GM18907 (cell line): ENCODE data around the gene GART.
"Not testable (repeated sequence)": the region's sequence is repeated elsewhere in the genome, so short reads cannot be mapped to it uniquely, and the experiment has no call there.

ENCODE experiments used
- ATAC-seq: cut with Tn5 transposase; IDR thresholded peaks from one replicate; pipeline ENCODE4 v1.9.1; 2021; ENCODE audit warnings: mild to moderate bottlenecking, moderate library complexity; ENCODE audit not compliant: unreplicated experiment

Gene GART

GRCh38 chr21:33518899-33519298, 23.0 kb downstream of the GART start:
- ATAC-seq: no peak

GRCh38 chr21:33514229-33514628, 27.7 kb downstream of the GART start:
- ATAC-seq: no peak

DNA sequence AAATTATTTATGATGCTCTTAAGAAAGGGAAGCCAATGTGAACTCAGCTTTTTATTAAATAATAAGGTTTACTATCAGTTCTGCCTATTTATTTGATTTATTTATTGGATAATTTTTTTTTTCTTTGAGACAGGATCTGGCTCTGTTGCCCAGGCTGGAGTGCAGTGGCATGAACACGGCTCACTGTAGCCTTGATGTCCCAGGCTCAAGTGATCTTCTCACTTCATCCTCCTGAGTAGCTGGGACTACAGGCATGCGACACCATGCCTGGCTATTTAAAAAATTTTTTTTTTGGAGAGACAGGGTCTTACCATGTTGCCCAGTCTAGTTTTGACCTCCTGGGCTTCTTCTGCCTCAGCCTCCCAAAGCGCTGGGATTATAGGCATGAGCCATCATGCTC, 29.4 kb downstream of the GART start:
- no peak for ATAC-seq

- no peak for ATAC-seq
These were observed 30.3 kb downstream of the GART start for GRCh38 chr21:33511639-33512038.

GRCh38 chr21:33510826-33511225, 31.1 kb downstream of the GART start:
- ATAC-seq: no peak

DNA sequence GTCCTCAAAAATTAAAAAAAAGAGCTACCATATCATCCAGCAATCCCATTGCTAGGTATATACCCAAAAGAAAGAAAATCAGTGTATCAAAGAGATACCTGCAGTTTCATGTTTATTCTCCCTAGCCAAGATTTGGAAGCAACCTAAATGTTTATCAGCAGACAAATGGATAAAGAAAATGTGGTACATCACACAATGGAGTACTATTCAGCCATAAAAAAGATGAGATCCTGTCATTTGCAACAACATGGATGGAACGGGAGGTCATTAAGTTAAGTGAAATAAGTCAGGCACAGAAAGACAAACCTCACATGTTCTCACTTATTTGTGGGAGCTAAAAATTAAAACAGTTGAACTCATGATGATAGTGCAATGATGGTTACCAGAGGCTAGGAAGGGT, 34.9 kb downstream of the GART start:
- not testable (repeated sequence) for ATAC-seq

GRCh38 chr21:33505833-33506232, 36.1 kb downstream of the GART start:
- ATAC-seq: no peak

DNA sequence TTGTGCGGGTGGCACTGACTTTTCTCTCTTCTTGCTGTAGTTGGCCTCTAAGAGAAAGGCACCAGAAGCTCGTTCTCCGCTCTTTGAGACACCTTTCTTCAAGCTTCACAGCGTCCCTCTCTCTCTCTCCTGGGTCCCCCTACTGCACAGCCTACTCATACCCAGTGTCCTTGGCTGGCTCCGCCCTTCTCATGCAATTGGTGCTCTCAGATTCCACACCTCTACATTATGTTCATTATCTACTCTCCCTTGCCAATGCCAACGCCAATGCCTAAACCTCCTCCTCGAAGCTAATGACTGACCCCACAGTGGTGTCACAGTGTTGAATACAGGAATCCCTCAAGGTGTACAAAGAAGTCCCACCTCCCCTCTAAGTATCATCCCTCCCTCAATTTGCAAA, 45.6 kb downstream of the GART start:
- no peak for ATAC-seq

DNA sequence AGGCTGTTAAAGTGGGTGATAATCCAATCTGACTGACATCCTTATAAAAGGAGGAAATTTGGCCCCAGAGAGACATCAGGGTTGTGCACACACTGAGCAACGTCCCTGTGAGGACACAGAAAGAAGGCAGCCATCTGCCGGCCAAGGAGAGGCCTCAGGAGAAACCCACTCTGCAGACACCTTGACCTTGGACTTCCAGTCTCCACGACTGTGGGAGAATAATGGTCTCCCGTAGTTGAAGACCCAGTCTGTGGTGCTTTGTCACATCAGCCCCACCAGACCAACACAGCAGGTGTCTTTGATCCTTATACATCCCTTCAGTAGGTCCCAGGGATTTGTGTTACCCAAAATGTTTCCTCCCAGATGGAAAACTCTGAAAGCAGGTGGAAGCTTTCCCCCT, 46.2 kb downstream of the GART start:
- no peak for ATAC-seq

GRCh38 chr21:33493756-33494155, 48.2 kb downstream of the GART start:
- ATAC-seq: no peak

GRCh38 chr21:33492571-33492970, 49.3 kb downstream of the GART start:
- no peak for ATAC-seq

- peak; percentile 97 for ATAC-seq
These were observed 50.4 kb downstream of the GART start, which contains the start of gene DNAJC28 for GRCh38 chr21:33491373-33492102. DNAJC28 (minus strand) TSS chr21:33491716; CDS start chr21:33489393, 2,323 bp downstream.

- no peak for ATAC-seq
These were observed 50.9 kb downstream of the GART start for GRCh38 chr21:33490991-33491372.

GRCh38 chr21:33488936-33489335, 53.0 kb downstream of the GART start:
- no peak for ATAC-seq

DNA sequence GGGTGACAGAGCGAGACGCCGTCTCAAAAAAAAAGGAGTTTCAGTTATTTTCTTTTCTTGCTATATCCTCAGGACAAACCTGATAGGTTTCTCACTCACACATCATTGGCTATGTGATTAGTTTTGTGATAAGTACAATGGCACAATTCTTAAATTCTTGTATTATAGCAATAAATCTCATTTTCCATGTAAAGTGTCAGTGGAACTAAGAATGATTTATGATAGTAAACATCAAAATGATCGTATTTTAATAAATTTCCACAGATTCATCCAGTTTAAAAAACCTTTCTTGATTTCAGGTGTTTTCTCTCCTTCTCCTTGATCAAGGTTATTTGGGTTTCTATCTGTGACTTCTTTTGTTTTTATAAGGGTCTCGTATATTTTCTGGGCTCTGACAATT, 53.9 kb downstream of the GART start:
- no peak for ATAC-seq

- no peak for ATAC-seq
These were observed 60.5 kb downstream of the GART start for GRCh38 chr21:33481314-33481943.

GRCh38 chr21:33480481-33481103, 61.3 kb downstream of the GART start:
- ATAC-seq: no peak

GRCh38 chr21:33479679-33480480, 62.0 kb downstream of the GART start, which contains the start of gene TMEM50B:
TMEM50B (minus strand) TSS chr21:33479974; CDS start chr21:33468885, 11,089 bp downstream.
- peak; percentile 89 for ATAC-seq

DNA sequence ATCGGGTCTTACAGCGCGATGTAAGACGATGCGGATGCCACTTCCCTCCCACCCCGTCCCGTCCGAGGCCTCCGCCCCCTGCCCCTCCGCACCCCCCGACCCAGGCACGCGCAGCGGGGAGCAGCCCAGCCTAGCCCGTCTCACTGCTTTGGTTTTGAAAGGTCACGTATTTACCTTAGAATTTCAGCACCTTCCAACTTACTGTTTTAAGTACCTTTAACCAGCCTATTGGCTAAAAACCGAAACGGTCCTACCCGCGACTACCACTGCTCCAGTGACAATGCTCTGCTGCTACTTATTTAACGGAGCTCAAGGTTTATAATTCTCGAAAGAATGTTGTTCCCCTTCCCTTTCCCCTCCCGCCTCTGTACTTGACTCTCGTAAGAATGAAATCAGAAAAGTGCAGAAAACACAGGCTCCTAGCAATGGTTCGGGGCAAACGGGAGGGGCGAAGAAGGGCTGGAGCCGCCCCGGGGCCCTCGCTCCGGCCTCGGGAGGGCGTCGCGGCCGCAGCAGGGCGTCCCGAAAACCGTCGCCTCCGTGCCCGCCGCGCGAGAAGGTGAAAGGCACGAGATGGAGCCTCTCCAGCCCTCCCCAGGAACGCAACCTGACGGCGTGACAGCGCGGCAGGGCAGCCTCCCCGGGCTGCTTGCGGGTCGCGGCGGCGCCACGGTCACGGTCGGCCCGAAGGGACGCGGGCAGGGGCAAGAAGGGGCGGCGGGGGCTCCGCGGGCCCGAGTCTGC, 62.8 kb downstream of the GART start:
- peak; percentile 33 for ATAC-seq

GRCh38 chr21:33478182-33478581, 63.7 kb downstream of the GART start:
- ATAC-seq: no peak
